NB4 (cell line): ENCODE results near the gene STARD7.

Source experiments
- DNase-seq: peaks from one replicate; pipeline ENCODE4 v3.0.0; 2010; ENCODE audit warnings: low read depth
- H3K4me3 ChIP-seq: one replicate; pipeline ENCODE4 v1.5.1; 2011; ENCODE audit warnings: mild to moderate bottlenecking, low read depth, low read length, moderate library complexity
- MYC ChIP-seq: IDR thresholded peaks from 2 replicates; pipeline ENCODE4 v1.6.1; 2011; ENCODE audit warnings: low read depth, low read length
- POLR2A ChIP-seq: IDR thresholded peaks from 2 replicates; pipeline ENCODE4 v1.6.1; 2011; ENCODE audit warnings: mild to moderate bottlenecking; ENCODE audit not compliant: insufficient read length; ENCODE audit errors: extremely low read depth
- TF ChIP-seq, protein P1 (sequence below): IDR thresholded peaks from one replicate; pipeline ENCODE4 v1.5.1; 2012; ENCODE audit warnings: low read depth, low read length
- TF ChIP-seq, protein P2 (sequence below): IDR thresholded peaks from 2 replicates; pipeline ENCODE4 v1.6.1; 2011; ENCODE audit warnings: low read depth, low read length

The STARD7 gene

DNA sequence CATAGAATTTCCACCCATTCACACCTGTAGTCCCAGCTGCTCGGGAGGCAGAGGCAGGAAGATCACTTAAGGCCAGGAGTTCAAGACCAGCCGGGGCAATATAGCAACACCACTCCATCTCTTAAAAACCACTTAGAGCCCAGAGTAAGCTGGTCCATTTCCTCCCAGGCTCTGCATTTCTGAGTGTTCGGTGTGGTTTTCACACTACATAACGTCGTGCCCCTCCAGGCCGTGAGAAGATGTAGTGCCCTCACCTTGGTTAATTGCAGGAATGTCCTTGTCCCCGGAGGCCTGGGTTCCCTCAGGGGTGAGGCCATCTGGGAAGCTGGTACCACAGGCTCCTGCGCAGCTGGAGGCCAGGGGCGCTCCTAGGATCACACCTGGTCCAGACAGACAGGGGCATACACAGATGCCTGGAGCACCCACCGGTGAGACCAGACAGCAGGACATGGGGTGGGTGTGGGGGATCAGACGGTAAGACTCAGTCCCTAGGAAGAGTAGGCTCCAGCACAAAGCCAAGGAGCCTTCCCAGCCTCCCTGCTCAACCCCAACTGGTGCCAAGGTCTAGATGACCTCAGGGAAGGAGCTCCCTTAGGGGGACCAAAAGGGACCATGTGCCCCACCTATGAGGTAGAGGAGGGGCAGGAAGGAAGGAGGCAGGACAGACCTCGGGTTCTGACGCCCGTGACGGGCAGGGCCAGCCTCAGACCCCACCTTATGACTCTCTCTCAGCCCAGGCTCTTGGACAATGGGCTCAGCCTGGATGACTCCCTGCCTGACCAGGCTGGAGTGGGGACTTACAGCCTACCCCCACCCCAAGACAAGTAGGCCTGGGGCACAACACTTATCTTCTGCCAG is 71.1 kb downstream of the STARD7 start:
- no peak for DNase-seq
- no peak overlapping the region for H3K4me3 ChIP-seq
- TF ChIP-seq POLR2A = no peak
- TF ChIP-seq MYC = no peak
- TF ChIP-seq, protein P1, sequence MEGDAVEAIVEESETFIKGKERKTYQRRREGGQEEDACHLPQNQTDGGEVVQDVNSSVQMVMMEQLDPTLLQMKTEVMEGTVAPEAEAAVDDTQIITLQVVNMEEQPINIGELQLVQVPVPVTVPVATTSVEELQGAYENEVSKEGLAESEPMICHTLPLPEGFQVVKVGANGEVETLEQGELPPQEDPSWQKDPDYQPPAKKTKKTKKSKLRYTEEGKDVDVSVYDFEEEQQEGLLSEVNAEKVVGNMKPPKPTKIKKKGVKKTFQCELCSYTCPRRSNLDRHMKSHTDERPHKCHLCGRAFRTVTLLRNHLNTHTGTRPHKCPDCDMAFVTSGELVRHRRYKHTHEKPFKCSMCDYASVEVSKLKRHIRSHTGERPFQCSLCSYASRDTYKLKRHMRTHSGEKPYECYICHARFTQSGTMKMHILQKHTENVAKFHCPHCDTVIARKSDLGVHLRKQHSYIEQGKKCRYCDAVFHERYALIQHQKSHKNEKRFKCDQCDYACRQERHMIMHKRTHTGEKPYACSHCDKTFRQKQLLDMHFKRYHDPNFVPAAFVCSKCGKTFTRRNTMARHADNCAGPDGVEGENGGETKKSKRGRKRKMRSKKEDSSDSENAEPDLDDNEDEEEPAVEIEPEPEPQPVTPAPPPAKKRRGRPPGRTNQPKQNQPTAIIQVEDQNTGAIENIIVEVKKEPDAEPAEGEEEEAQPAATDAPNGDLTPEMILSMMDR = no peak

DNA sequence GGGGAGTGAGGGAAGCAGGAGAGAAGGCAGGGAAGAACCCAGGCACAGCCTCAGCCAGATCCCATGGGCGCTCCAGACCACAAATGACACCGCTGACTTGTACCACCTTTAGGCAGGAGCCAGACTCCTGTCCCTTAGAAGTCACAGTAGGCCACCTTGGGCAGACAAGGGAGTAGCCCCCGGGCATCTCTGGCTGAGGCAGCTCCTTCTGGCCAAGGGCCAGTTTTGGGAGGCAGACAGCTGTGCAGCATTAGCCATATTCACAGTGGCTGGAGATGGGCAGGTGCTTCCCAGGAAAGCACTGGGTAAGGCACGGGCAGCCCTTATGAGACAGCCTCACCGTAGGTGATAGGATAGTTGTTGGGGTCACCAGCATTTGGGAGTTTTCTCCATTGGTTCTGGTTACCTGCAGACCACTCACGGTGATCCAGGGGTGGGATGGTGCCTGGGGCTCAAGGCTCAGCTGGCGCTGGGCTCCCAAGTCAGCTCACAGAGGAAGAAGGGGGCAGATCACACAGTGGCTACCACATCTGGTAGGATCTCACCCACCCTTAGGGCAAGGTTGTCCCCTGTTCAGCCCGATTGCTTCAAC is 72.4 kb downstream of the STARD7 start:
- no peak overlapping the region for H3K4me3 ChIP-seq
- TF ChIP-seq, protein P2, sequence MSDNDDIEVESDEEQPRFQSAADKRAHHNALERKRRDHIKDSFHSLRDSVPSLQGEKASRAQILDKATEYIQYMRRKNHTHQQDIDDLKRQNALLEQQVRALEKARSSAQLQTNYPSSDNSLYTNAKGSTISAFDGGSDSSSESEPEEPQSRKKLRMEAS = no peak
- TF ChIP-seq POLR2A = no peak
- TF ChIP-seq MYC = no peak
- TF ChIP-seq, protein P1 = no peak
- DNase-seq = no peak

DNA sequence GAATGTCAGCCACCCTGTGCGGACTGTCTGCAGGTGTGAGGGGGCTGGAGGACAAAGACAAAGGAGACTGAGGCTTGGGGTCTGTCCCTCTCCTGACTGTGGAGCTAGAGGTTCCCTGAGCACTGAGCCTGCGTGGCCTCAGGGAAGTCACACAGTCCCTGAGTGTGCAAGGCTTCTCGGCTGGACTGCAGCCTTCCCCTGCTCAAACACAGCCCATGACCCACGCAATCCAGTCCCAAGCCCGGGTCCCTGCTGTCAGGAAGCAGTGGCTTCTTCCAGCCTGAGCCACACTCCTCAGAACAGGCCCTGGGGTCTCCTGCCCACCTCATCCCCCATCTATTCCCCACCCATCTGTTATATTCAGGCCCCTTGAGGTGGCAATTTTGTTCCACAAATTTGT is 73.0 kb downstream of the STARD7 start:
- H3K4me3 ChIP-seq = no peak overlapping the region
- no peak for DNase-seq
- TF ChIP-seq, protein P1 = no peak
- TF ChIP-seq MYC = no peak
- TF ChIP-seq, protein P2 = no peak
- no peak for TF ChIP-seq POLR2A

DNA sequence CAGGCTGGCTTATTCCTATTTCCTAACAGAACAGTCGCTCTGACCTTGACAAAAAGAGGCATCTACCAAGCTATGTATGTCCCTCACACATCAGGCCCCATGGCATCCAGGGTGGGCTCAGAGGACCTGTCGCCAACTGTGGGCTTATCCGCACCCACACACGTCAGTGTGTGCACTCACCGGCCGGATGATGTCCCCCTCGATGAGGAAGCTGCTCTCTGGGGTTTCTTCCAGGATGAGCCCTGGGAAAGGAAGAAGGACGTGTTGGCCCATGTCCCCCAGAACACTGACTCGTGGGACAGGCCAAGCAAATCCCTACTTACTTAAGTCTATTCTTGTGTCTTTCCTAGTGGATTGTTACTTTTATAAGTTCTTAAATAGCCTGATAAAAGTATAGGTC is 73.5 kb downstream of the STARD7 start:
- no peak overlapping the region for H3K4me3 ChIP-seq
- no peak for TF ChIP-seq POLR2A
- TF ChIP-seq MYC = no peak
- TF ChIP-seq, protein P2 = no peak
- TF ChIP-seq, protein P1 = no peak
- no peak for DNase-seq
